Activated CD4-positive, alpha-beta T cell treated with anti-CD3 and anti-CD28 coated beads, Interleukin-2, amount 10 ng/mL, durations not matched to agents 24 days and 14 days (primary cell): ENCODE data around the gene TAC1. TPM values are rescaled to one million over a fixed set of nuclear protein-coding genes. Genes with fewer than 3 reads are reported as not detected.

Experiments used
- DNase-seq: peaks from one replicate; pipeline ENCODE4 v3.0.0; 2022
- H3K27ac Mint-ChIP-seq: one replicate; pipeline ENCODE4 v1.8.0; 2022; ENCODE audit warnings: mild to moderate bottlenecking, mixed read lengths
- H3K27me3 Mint-ChIP-seq: one replicate; pipeline ENCODE4 v1.8.0; 2022; ENCODE audit warnings: mixed read lengths
- H3K36me3 Mint-ChIP-seq: one replicate; pipeline ENCODE4 v1.8.0; 2022; ENCODE audit warnings: low read depth, mild to moderate bottlenecking, mixed read lengths
- H3K4me1 Mint-ChIP-seq: one replicate; pipeline ENCODE4 v1.8.0; 2021; ENCODE audit warnings: mixed read lengths
- H3K4me3 Mint-ChIP-seq: one replicate; pipeline ENCODE4 v1.8.0; 2022; ENCODE audit warnings: mild to moderate bottlenecking, moderate library complexity, mixed read lengths
- H3K9me3 Mint-ChIP-seq: one replicate; pipeline ENCODE4 v1.8.0; 2021; ENCODE audit warnings: mixed read lengths
- intact Hi-C: fragments of 100-400 bp; cut with micrococcal nuclease; formaldehyde crosslinking; loops from one replicate; pipeline ENCODE4 v1.15.1; 2023
- total RNA-seq: library from RNA; stranded (reverse); gene quantifications from 2 replicates; pipeline ENCODE4 v1.2.3, GENCODE V29; 2022

Gene TAC1, protein sequence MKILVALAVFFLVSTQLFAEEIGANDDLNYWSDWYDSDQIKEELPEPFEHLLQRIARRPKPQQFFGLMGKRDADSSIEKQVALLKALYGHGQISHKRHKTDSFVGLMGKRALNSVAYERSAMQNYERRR
- 0.28 TPM in 1 of 2 replicates, not detected in the other for total RNA-seq

DNA sequence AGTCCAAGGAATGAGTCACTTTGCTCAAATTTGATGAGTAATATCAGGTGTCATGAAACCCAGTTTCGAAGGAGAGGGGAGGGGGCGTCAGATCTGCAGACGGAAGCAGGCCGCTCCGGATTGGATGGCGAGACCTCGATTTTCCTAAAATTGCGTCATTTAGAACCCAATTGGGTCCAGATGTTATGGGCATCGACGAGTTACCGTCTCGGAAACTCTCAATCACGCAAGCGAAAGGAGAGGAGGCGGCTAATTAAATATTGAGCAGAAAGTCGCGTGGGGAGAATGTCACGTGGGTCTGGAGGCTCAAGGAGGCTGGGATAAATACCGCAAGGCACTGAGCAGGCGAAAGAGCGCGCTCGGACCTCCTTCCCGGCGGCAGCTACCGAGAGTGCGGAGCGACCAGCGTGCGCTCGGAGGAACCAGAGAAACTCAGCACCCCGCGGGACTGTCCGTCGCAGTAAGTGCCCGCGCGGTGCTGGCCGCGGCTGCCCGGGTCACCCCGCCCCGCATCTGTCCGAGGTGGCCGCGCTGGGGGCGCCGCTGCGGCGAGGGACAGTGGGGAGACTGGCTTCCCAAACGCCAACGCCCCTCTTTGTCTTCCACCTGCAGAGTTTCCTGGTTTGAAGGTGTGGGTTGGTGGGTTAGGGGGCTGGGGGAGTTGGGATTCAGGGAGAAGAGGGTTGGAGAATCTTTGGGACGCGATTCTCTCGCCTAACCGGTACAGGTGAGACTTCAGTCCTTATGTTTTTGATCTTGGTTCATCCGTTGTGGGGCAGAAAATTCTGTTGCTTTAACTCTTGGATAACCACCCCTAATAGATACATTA lies at the start of gene TAC1:
Gene TAC1 (plus strand): TSS at position 351 of the 829 bp plus-strand sequence. CDS start 527 bp downstream, outside the sequence.
- intact Hi-C loops, result loop anchor here (5.0 kb wide), 2 partner anchors 710 to 740 kb away; partner anchors contain the start of gene DLX5
- Mint-ChIP-seq H3K36me3 (no peaks in the 10 kb centered on the region), H3K4me3 (no peak within 1 kb of the TSS), H3K4me1 (peaks cover 6% of the 10 kb centered on the region), H3K27me3 (peaks cover 55% of the 10 kb centered on the region), H3K27ac (peak within 1 kb of the TSS; percentile 13), H3K9me3 (no peaks in the 10 kb centered on the region)
- DNase-seq, result no peak

DNA sequence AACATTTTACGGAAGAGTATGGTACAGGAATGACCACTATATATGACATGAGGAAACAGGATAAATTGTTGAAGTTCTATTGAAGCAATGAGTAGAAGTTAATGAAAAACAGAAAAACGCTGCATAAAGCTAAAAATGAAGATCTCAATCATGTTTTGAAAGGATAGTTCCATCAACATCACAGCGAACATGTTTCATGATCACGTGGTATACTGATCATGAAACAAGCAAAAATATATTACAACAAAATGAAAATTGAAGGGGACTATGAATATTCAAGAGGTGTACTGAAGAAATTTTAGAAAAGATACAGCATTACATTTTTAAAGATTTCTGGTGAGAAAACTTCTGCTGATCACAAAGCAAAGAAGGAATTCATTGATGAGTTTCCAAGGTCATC lies 45.9 kb upstream of the TAC1 start:
- Mint-ChIP-seq H3K36me3 (no peaks in the 10 kb centered on the region), H3K27ac (no peak overlapping the region), H3K9me3 (no peaks in the 10 kb centered on the region), H3K4me1 (no peaks in the 10 kb centered on the region), H3K4me3 (no peak overlapping the region), H3K27me3 (no peaks in the 10 kb centered on the region)
- intact Hi-C loops, result no loop called here
- DNase-seq, result no peak

DNA sequence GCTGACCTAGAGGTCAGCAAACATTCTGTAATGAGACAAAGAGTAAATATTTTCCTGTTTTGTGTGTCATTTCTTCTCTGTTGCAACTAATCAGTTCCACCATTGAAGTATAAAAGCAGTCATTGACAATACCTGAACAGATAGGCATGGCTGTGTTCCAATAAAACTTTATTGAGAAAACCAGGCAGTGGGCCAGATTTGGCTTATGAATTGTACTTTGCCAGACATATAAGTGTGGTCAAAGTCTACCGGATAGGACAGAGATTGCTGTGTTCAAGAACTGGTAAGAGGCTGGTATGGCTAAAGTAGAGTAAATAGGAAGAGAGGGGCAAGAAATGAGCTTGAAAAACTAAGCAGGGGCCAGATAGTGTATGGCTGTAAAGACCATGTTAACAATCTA lies 38.3 kb upstream of the TAC1 start:
- no peaks in the 10 kb centered on the region for H3K9me3 Mint-ChIP-seq
- intact Hi-C loops, result no loop called here
- H3K27me3 Mint-ChIP-seq, result no peaks in the 10 kb centered on the region
- H3K27ac Mint-ChIP-seq, result no peak overlapping the region
- no peak overlapping the region for H3K4me3 Mint-ChIP-seq
- no peaks in the 10 kb centered on the region for H3K4me1 Mint-ChIP-seq
- H3K36me3 Mint-ChIP-seq, result no peaks in the 10 kb centered on the region
- DNase-seq, result no peak

DNA sequence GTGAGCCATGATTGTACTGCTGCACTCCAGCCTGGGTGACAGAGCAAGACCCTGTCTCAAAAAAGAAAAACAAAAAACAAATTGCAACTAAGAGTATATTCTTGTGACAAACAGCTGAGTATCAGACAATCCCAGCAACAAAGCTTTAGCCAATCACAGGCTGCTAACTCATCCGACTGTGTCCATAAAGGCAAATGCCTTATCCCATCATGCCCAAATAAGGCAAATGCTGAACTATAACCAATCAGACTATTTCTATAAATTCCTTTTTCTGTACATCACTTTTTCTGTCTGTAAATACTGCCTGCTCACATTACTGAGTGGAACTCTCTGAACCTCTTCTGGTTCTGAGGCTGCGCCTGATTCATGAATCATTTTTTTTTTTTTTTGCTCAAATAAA lies 37.5 kb upstream of the TAC1 start:
- Mint-ChIP-seq H3K36me3 (no peaks in the 10 kb centered on the region), H3K9me3 (no peaks in the 10 kb centered on the region), H3K27ac (no peak overlapping the region), H3K4me1 (no peaks in the 10 kb centered on the region), H3K4me3 (no peak overlapping the region), H3K27me3 (no peaks in the 10 kb centered on the region)
- intact Hi-C loops, result no loop called here
- DNase-seq, result no peak

DNA sequence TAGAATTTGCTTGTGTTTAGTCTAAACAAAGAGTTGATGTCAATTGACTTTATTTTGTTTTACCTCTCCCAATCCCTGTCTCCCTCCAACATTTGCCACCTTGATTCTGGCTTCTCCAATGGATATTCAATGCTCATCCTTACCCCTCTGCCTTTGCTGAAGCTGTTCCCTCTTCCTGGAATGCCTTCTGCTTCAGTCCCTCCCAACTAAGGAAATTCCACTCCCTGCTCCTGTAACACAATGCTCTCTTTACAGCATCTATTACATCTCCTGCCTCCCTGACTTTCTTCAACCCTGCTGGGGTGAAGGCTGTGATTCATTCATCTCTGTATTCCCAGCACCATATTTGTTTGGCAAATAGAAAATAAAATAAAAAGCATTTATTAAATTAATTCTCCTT lies 34.5 kb upstream of the TAC1 start:
- Mint-ChIP-seq H3K4me1 (no peaks in the 10 kb centered on the region), H3K4me3 (no peak overlapping the region), H3K9me3 (no peaks in the 10 kb centered on the region), H3K27ac (no peak overlapping the region), H3K36me3 (no peaks in the 10 kb centered on the region), H3K27me3 (no peaks in the 10 kb centered on the region)
- DNase-seq, result no peak
- intact Hi-C loops, result no loop called here

DNA sequence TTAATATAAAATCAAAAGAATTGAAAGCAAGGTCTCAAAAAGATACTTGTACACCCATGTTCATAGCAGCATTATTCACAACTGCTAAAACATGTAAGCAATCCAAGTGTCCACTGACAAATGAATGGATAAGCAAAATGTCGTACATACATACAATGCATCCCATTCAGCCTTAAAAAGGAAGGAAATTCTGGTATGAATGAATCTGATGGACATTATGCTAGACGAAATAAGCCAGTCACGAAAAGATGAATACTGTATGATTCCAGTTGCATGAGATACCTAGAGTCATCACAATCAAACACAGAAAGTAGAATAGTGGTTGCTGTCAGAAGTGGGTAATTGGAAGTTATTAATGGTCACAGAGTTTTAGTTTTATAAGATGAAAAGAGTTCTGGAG lies 9.5 kb upstream of the TAC1 start:
- Mint-ChIP-seq H3K4me1 (no peaks in the 10 kb centered on the region), H3K27me3 (no peaks in the 10 kb centered on the region), H3K36me3 (no peaks in the 10 kb centered on the region), H3K4me3 (no peak overlapping the region), H3K27ac (no peak overlapping the region), H3K9me3 (no peaks in the 10 kb centered on the region)
- intact Hi-C loops, result no loop called here
- DNase-seq, result no peak

DNA sequence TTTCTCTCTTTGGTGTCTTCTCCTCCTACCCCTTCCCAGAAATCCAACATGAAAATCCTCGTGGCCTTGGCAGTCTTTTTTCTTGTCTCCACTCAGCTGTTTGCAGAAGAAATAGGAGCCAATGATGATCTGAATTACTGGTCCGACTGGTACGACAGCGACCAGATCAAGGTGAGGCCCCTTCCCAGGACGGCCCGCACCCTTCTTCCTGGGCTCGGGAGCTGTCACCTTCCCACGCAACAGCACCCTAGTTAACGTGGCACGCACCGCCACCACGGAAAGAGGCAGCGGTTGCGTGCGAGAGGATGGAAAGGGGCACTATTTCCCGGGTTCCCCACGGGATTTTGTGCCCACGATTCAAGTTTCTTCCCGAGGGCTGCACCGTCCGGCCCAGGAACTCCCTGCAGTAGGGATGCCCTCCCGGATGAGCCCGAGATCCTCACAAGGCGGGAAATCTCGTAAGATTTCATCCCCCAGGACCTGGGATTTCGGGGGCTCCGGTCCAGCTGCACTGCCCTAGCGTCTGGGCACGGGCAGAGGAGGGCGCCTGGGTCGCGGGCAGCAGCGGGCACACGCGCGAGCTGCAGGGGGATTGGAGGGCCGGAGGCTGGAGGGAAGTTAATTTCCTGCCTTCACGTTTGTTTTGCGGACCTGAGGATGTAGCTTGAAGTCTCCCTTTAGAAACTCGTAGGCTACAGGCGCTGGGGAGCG lies 834 bp downstream of the TAC1 start:
- Mint-ChIP-seq H3K27ac (no peak overlapping the region), H3K36me3 (no peaks in the 10 kb centered on the region), H3K4me1 (peaks cover 6% of the 10 kb centered on the region), H3K4me3 (no peak overlapping the region), H3K9me3 (no peaks in the 10 kb centered on the region), H3K27me3 (peaks cover 55% of the 10 kb centered on the region)
- intact Hi-C loops, result loop anchor here (5.0 kb wide), 2 partner anchors 710 to 740 kb away; partner anchors contain the start of gene DLX5
- no peak for DNase-seq

DNA sequence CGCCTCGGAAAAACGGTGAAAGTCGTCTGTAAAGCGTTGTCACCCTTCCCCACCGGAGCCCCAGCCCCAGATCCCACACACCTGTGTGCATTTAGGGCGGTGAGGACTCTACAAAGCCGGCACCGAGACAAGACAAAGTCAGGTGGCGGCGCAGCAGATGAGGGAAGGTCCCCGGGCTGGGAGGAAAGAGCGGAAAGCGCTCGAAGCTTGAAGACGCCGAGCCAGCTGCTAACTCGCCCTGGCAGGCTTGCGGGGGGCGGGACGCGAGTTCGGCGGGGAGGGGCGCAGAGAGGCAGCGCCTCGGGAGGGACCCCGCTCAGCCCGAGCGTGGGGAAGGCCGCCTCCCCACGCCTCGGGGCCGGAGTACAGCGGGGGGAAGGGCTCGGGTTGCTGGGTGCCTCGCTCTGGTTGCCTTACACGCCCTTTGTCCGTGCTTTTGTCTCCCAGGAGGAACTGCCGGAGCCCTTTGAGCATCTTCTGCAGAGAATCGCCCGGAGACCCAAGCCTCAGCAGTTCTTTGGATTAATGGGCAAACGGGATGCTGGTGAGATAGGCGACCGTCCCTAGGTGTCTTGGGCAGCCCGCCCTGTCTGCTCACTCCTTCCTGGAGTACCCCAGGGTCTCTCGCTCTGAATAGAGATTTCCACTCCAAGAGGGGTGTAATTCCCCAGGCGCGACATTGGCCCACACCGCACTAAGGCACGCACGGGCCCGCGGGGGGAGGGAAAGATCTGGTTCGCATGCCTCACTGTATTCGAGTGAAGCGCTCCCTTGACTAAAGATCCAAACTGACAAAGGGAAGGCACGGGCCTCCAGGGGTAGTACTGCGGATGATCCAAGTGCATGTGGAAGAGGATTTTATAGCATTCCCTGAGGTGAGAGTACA lies 1.6 kb downstream of the TAC1 start:
- H3K9me3 Mint-ChIP-seq, result no peaks in the 10 kb centered on the region
- no peaks in the 10 kb centered on the region for H3K36me3 Mint-ChIP-seq
- no peak overlapping the region for H3K27ac Mint-ChIP-seq
- intact Hi-C loops, result loop anchor here (5.0 kb wide), 2 partner anchors 711 to 741 kb away; partner anchors contain the start of gene DLX5
- DNase-seq, result no peak
- H3K4me3 Mint-ChIP-seq, result no peak overlapping the region
- peaks cover 55% of the 10 kb centered on the region for H3K27me3 Mint-ChIP-seq
- peaks cover 6% of the 10 kb centered on the region for H3K4me1 Mint-ChIP-seq

DNA sequence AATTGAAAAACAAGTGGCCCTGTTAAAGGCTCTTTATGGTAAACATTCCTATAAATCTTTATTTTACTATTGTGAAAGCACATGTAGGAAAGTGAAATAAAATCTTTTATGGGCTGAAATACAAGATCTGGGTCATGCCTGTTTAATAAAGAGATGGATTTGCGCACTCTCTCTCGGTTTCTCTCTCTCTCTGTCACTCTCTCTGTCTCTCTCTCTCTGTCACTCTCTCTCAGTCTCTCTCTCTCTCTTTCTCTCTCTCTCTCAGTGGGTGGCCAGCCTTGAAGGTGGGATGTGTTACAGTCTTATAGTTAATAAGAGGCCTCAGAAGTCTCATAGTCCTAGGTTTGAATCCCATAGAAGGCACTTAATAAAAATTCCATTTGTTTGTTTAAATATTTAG lies 2.4 kb downstream of the TAC1 start:
- Mint-ChIP-seq H3K27ac (no peak overlapping the region), H3K4me1 (peaks cover 6% of the 10 kb centered on the region), H3K4me3 (no peak overlapping the region), H3K36me3 (no peaks in the 10 kb centered on the region), H3K9me3 (no peaks in the 10 kb centered on the region), H3K27me3 (peaks cover 55% of the 10 kb centered on the region)
- intact Hi-C loops, result loop anchor here (5.0 kb wide), 2 partner anchors 712 to 742 kb away; partner anchors contain the start of gene DLX5
- no peak for DNase-seq

DNA sequence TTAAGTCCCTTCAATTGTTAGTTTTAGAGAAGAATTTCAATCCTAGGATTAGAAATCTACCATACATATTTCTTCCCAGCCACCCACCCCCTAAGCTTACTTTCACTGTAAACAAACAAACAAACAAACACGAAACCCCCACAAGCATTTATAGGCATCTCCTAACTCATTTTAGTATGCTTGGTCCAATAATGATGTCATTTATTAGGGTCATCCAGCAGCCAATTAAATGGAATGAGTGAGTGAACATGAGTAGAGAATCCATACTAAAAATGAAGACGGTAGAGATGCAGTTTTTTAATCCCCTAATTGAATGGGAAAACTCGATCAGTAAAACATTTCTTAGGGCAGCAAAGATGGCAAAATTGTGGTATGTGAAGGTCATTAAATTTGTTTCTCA lies 3.2 kb downstream of the TAC1 start:
- no peaks in the 10 kb centered on the region for H3K36me3 Mint-ChIP-seq
- intact Hi-C loops, result no loop called here

DNA sequence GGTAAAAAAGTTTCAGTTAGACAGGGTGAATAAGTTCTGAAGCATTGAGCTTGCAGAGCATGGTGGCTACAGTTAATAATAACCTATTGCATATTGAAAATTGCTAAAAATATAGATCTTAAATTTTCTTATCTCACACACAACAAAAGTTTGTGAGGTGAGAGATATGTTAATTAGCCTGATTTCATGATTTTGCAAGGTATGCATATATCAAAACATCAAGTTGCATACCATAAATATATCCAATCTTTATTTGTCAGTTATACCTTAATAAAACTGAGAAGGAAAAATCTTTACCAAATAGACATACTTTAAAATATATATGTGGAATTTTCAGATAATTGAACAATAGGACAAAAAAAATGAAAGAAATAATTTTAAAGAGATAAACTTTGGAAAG lies 16.6 kb downstream of the TAC1 start:
- no peak overlapping the region for H3K4me3 Mint-ChIP-seq
- no peaks in the 10 kb centered on the region for H3K27me3 Mint-ChIP-seq
- H3K9me3 Mint-ChIP-seq, result no peaks in the 10 kb centered on the region
- intact Hi-C loops, result no loop called here
- H3K27ac Mint-ChIP-seq, result no peak overlapping the region
- H3K36me3 Mint-ChIP-seq, result no peaks in the 10 kb centered on the region
- H3K4me1 Mint-ChIP-seq, result no peaks in the 10 kb centered on the region
- DNase-seq, result no peak

More for the DNA sequence above, 3.2 kb downstream of the TAC1 start:
- H3K9me3 Mint-ChIP-seq, result no peaks in the 10 kb centered on the region
- no peak overlapping the region for H3K27ac Mint-ChIP-seq
- H3K4me3 Mint-ChIP-seq, result no peak overlapping the region
- H3K4me1 Mint-ChIP-seq, result peaks cover 6% of the 10 kb centered on the region
- H3K27me3 Mint-ChIP-seq, result peaks cover 51% of the 10 kb centered on the region
- no peak for DNase-seq

DNA sequence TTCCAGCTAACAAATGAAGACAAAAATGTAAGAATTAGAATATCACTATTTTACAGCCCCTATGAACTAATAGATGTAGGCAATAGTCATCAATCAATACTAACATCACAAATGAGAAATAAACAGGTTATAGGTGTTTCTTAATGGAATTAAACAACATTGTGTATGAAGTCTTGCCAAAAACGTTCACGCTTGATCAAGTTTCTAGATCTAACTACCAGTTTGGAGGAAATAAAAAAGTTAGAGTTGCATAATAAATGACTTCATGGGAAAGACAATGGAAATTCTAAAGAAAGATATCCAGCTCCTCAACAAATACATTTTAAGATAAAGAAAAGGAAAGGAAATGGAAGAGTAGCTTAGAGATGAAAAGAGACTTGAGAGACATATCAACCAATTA lies 19.7 kb downstream of the TAC1 start:
- Mint-ChIP-seq H3K27me3 (no peaks in the 10 kb centered on the region), H3K36me3 (no peaks in the 10 kb centered on the region), H3K4me1 (no peaks in the 10 kb centered on the region), H3K4me3 (no peak overlapping the region), H3K9me3 (no peaks in the 10 kb centered on the region), H3K27ac (no peak overlapping the region)
- intact Hi-C loops, result no loop called here
- no peak for DNase-seq

DNA sequence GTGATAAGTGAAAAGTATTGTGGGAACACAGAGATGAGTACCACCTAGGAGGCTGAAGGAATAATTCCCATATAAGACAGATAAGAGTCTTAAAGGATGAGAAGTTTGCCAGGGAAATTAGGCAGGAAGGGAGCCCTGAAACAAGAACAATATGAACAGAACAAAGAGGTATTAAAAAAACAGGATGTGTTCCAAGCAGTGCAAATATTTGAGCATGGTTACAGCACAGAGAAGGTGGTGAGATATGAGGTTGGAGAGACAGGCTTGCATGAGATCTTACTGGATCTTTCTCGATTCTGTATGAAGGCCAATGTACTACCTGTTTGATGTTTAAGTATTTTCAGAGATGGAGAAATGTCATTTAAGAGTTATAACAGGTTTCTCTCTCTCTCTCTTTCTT lies 20.3 kb downstream of the TAC1 start:
- no peaks in the 10 kb centered on the region for H3K27me3 Mint-ChIP-seq
- no peak overlapping the region for H3K27ac Mint-ChIP-seq
- H3K4me1 Mint-ChIP-seq, result no peaks in the 10 kb centered on the region
- no peaks in the 10 kb centered on the region for H3K9me3 Mint-ChIP-seq
- no peaks in the 10 kb centered on the region for H3K36me3 Mint-ChIP-seq
- DNase-seq, result no peak
- H3K4me3 Mint-ChIP-seq, result no peak overlapping the region
- intact Hi-C loops, result no loop called here
